HK-2 (cell line): ENCODE results near the gene NCKAP5L.

ENCODE experiments used
- DNase-seq: peaks from one replicate; pipeline ENCODE4 v3.0.0-alpha.2; 2018; ENCODE audit not compliant: unreplicated experiment

The NCKAP5L gene

GRCh38 chr12:49824895-49825294 is 3.3 kb downstream of the NCKAP5L start:
- no peak for DNase-seq

- DNase-seq = no peak
Observed at GRCh38 chr12:49824416-49824815, 3.8 kb downstream of the NCKAP5L start.

GRCh38 chr12:49823951-49824350 is 4.3 kb downstream of the NCKAP5L start:
- no peak for DNase-seq

- DNase-seq = no peak
Observed at GRCh38 chr12:49823350-49823749, 4.9 kb downstream of the NCKAP5L start.

- DNase-seq = no peak
Observed at GRCh38 chr12:49821373-49822287, 6.6 kb downstream of the NCKAP5L start.

- no peak for DNase-seq
Observed at GRCh38 chr12:49819786-49820185, 8.4 kb downstream of the NCKAP5L start.

- DNase-seq = no peak
Observed at GRCh38 chr12:49818241-49818895, 9.8 kb downstream of the NCKAP5L start.

GRCh38 chr12:49813131-49813530 is 15.1 kb downstream of the NCKAP5L start:
- no peak for DNase-seq

- no peak for DNase-seq
Observed at GRCh38 chr12:49811961-49812401, 16.2 kb downstream of the NCKAP5L start.

GRCh38 chr12:49811136-49811535 is 17.1 kb downstream of the NCKAP5L start:
- DNase-seq = no peak

GRCh38 chr12:49809906-49810389 is 18.3 kb downstream of the NCKAP5L start:
- no peak for DNase-seq

- no peak for DNase-seq
Observed at GRCh38 chr12:49809381-49809905, 18.8 kb downstream of the NCKAP5L start.

- DNase-seq = no peak
Observed at GRCh38 chr12:49808686-49809380, 19.4 kb downstream of the NCKAP5L start.

GRCh38 chr12:49807991-49808580 is 20.1 kb downstream of the NCKAP5L start:
- DNase-seq = no peak

- DNase-seq = no peak
Observed at GRCh38 chr12:49806877-49807276, 21.3 kb downstream of the NCKAP5L start.

- no peak for DNase-seq
Observed at GRCh38 chr12:49806321-49806813, 21.8 kb downstream of the NCKAP5L start.

- DNase-seq = no peak
Observed at GRCh38 chr12:49805409-49805808, 22.8 kb downstream of the NCKAP5L start.

- no peak for DNase-seq
Observed at GRCh38 chr12:49804821-49805220, 23.4 kb downstream of the NCKAP5L start.

- DNase-seq = no peak
Observed at GRCh38 chr12:49803693-49804450, 24.3 kb downstream of the NCKAP5L start.
